ENCODE measurements around the gene TMEM272. TPM values are rescaled to one million over a fixed set of nuclear protein-coding genes. Genes with fewer than 3 reads are reported as not detected.

Gene TMEM272
- total and polyA plus RNA-seq, 9 of the 15 experiments (the other 6 are each of a cell fraction or from before 2014, with no cell fraction given) = 0.04 to 0.16 (median 0.06) TPM; not detected in 2

- Histone ChIP-seq H3K9ac (ENCODE audit: insufficient read depth in 1 of 2, low read depth in 2 of 2, low read length in 2 of 2) (no peak overlapping the region), H4K20me1 (replicated peaks; ENCODE audit: control insufficient read depth, insufficient read depth, low read length) (no peaks in the 10 kb centered on the region; the same call in 1 of the 2 replicates), H3K27me3 (ENCODE audit: control insufficient read depth in 2 of 2, insufficient read depth in 2 of 2, low read length in 2 of 2) (peaks cover 3 to 40% of the 10 kb centered on the region in 2 experiments; a peak in 4 of 5 replicates), H3K27ac (ENCODE audit: extremely low read depth, low read depth, low read length) (no peak overlapping the region), H3K9me3 (replicated peaks; ENCODE audit: control insufficient read depth, insufficient read depth, low read depth, low read length) (no peaks in the 10 kb centered on the region), H3K79me2 (ENCODE audit: control insufficient read depth, insufficient read depth, low read length) (no peaks in the 10 kb centered on the region), H3K36me3 (ENCODE audit: control insufficient read depth, insufficient read depth, low read length) (no peaks in the 10 kb centered on the region), H2AFZ (ENCODE audit: low read depth, low read length) (no peak overlapping the region), H3K4me1 (replicated peaks in 1 of 2; ENCODE audit: control insufficient read depth in 2 of 2, insufficient read depth in 2 of 2, low read length in 2 of 2) (peaks cover 3 to 11% of the 10 kb centered on the region in 2 experiments; a peak in 3 of 5 replicates), H3K9me1 (ENCODE audit: control insufficient read depth, insufficient read depth, low read length) (no peaks in the 10 kb centered on the region), H3K4me2 (ENCODE audit: insufficient read depth, low read length) (no peak overlapping the region), H3K4me3 (no peak overlapping the region)
- ATAC-seq = no peak
- 18% methylated on average over 2 of the region's 3 CpGs for WGBS (ENCODE audit: insufficient coverage, low coverage, missing lambda C conversion rate)
- DNase-seq (ENCODE audit: extremely low read depth in 1 of 4, low spot score in 3 of 4) = no peak
- POLR2A ChIA-PET = no interaction called here
- BruUV-seq (replicated peaks) = no TSS peak
- no peak for FAIRE-seq
- intact Hi-C loops (cut with micrococcal nuclease) = no loop called here
- in situ Hi-C loops (cut with MboI) = no loop called here
- CTCF ChIA-PET (ENCODE audit: low intra/inter-chr PET ratio) = no interaction called here
- TF ChIP-seq TCF7L2 (IDR thresholded peaks at IDR 0.05; ENCODE audit: low read depth, low read length) (no peak), GABPB1 (CRISPR knock-in tag; IDR thresholded peaks at IDR 0.05) (no peak), ZNF212 (CRISPR knock-in tag; IDR thresholded peaks at IDR 0.05) (no peak), LCOR (CRISPR knock-in tag; IDR thresholded peaks at IDR 0.05) (no peak), TBL1XR1 (IDR thresholded peaks at IDR 0.05; ENCODE audit: low read length in 2 of 2) (no peak), ZNF23 (CRISPR knock-in tag; IDR thresholded peaks at IDR 0.05) (no peak), NR1H2 (CRISPR knock-in tag; IDR thresholded peaks at IDR 0.05) (no peak), CHD2 (IDR thresholded peaks at IDR 0.05; ENCODE audit: low read depth, low read length) (no peak), MYNN (IDR thresholded peaks at IDR 0.05) (no peak), MYNN (CRISPR knock-in tag; IDR thresholded peaks at IDR 0.05) (no peak), NCOA4 (IDR thresholded peaks at IDR 0.05; ENCODE audit: partially characterized antibody) (no peak), GMEB1 (CRISPR knock-in tag; IDR thresholded peaks at IDR 0.05) (no peak)
- TF ChIP-seq, protein P1, sequence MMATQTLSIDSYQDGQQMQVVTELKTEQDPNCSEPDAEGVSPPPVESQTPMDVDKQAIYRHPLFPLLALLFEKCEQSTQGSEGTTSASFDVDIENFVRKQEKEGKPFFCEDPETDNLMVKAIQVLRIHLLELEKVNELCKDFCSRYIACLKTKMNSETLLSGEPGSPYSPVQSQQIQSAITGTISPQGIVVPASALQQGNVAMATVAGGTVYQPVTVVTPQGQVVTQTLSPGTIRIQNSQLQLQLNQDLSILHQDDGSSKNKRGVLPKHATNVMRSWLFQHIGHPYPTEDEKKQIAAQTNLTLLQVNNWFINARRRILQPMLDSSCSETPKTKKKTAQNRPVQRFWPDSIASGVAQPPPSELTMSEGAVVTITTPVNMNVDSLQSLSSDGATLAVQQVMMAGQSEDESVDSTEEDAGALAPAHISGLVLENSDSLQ (IDR thresholded peaks at IDR 0.05) = no peak
These were observed 25.4 kb downstream of the TMEM272 start for GRCh38 chr13:51819544-51819943.
